ENCODE measurements around the gene STK11. TPM values are rescaled to one million over a fixed set of nuclear protein-coding genes. Genes with fewer than 3 reads are reported as not detected.
"Not testable (repeated sequence)": the region's sequence is repeated elsewhere in the genome, so short reads cannot be mapped to it uniquely, and the experiment has no call there.

Gene STK11
- total RNA-seq, 1 donor from 2014 or later = 69.3 TPM

GRCh38 chr19:1168572-1169410 is 36.8 kb upstream of the STK11 start:
- peak in 1 of 2 donors; percentile 11 for DNase-seq (ENCODE audit: low read depth in 2 of 2)

GRCh38 chr19:1169411-1169791 is 36.2 kb upstream of the STK11 start:
- DNase-seq (ENCODE audit: low read depth in 2 of 2) = no peak

- peak in 1 of 2 donors; percentile 9 for DNase-seq (ENCODE audit: low read depth in 2 of 2)
Measured at GRCh38 chr19:1169921-1170885, 35.4 kb upstream of the STK11 start.

GRCh38 chr19:1170938-1171754 is 34.4 kb upstream of the STK11 start:
- no peak for DNase-seq (ENCODE audit: low read depth in 2 of 2)

- DNase-seq (ENCODE audit: low read depth in 2 of 2) = no peak
Measured at GRCh38 chr19:1171755-1172352, 33.7 kb upstream of the STK11 start.

GRCh38 chr19:1172353-1173158 is 33.0 kb upstream of the STK11 start:
- DNase-seq (ENCODE audit: low read depth in 2 of 2) = peak; percentile 72 to 76

GRCh38 chr19:1173159-1173844 is 32.3 kb upstream of the STK11 start:
- no peak for DNase-seq (ENCODE audit: low read depth in 2 of 2)

- DNase-seq (ENCODE audit: low read depth in 2 of 2) = peak; percentile 63 to 88
Measured at GRCh38 chr19:1173845-1174809, 31.5 kb upstream of the STK11 start, which contains the start of gene SBNO2. TSS of gene SBNO2 (minus strand) at chr19:1174268. CDS start at chr19:1154276, 19,992 bp downstream.

- DNase-seq (ENCODE audit: low read depth in 2 of 2) = peak; percentile 67 to 88
Measured at GRCh38 chr19:1177322-1178114, 28.1 kb upstream of the STK11 start.

- DNase-seq (ENCODE audit: low read depth in 2 of 2) = no peak
Measured at GRCh38 chr19:1181606-1182005, 24.0 kb upstream of the STK11 start.

GRCh38 chr19:1182068-1182467 is 23.5 kb upstream of the STK11 start:
- DNase-seq (ENCODE audit: low read depth in 2 of 2) = no peak

- no peak for DNase-seq (ENCODE audit: low read depth in 2 of 2)
Measured at GRCh38 chr19:1182727-1183126, 22.9 kb upstream of the STK11 start.

- peak; percentile 57 to 75 for DNase-seq (ENCODE audit: low read depth in 2 of 2)
Measured at GRCh38 chr19:1183543-1184172, 21.9 kb upstream of the STK11 start.

GRCh38 chr19:1189419-1189818 is 16.2 kb upstream of the STK11 start:
- peak in 1 of 2 donors; percentile 38 for DNase-seq (ENCODE audit: low read depth in 2 of 2)

- DNase-seq (ENCODE audit: low read depth in 2 of 2) = no peak
Measured at GRCh38 chr19:1199531-1199930, 6.0 kb upstream of the STK11 start.

- DNase-seq (ENCODE audit: low read depth in 2 of 2) = not testable (repeated sequence)
Measured at GRCh38 chr19:1200614-1201013, 5.0 kb upstream of the STK11 start.
